ENCODE data around the gene AMOTL1.

AMOTL1 gene

GRCh38 chr11:94769880-94770279 lies 1.7 kb downstream of the AMOTL1 start:
- TF ChIP-seq CTCF (conservative IDR thresholded peaks at IDR 0.05; ENCODE audit: low read depth, low read length): no peak
- H3K4me3 ChIP-seq (ENCODE audit: low read length): peak overlapping the region; percentile 86
- no peak for DNase-seq (ENCODE audit: low read depth)

DNA sequence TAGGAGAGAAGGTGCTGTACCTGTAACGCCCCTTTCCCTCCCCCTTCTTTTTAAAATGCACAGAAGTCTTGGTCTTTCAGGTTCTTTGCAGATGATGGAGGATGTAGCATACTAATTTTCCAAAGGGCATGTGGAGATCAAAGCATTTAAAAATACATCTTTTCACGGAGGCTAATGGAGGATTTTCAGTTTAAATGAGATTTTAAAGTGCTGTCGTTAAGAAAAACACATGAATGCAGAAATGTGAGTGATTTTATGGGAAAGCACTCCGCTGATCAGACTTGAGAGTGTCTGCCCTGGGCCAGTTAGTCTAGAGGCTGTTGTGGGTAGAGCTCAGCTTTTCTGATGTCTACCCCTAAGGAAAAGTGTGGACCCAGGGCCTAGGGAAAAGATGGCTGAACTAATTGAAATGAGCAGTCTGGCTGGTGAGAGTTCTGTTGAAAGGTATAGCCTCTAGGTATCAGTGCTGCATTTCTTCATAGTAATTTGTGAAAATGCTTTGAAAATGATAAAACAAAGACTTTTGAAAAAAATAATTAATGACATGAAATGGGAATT lies 2.5 kb downstream of the AMOTL1 start:
- no peak for TF ChIP-seq CTCF (conservative IDR thresholded peaks at IDR 0.05; ENCODE audit: low read depth, low read length)
- no peak for DNase-seq (ENCODE audit: low read depth)
- peak overlapping the region; percentile 86 for H3K4me3 ChIP-seq (ENCODE audit: low read length)

DNA sequence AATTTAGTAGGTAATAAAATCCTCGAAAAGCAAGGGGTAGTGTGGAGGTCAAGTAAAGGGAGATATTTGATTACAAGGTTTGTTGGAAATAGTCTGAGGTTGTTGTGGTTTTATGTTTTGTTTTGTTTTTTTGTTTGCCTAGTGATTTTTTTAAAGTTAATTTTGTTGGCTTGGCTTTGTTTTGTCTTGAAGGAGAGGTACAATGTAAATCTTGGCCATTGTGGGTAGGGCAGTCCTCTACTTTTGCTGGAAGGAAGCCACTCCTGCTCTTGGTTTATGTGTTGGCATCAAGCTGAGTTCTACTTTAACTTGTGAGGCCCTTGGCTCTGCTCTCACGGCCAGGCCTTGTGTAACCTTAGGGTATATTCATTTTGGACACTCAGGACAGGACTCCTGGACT lies 3.2 kb downstream of the AMOTL1 start:
- TF ChIP-seq CTCF (conservative IDR thresholded peaks at IDR 0.05; ENCODE audit: low read depth, low read length): no peak
- DNase-seq (ENCODE audit: low read depth): no peak
- H3K4me3 ChIP-seq (ENCODE audit: low read length): no peak overlapping the region

DNA sequence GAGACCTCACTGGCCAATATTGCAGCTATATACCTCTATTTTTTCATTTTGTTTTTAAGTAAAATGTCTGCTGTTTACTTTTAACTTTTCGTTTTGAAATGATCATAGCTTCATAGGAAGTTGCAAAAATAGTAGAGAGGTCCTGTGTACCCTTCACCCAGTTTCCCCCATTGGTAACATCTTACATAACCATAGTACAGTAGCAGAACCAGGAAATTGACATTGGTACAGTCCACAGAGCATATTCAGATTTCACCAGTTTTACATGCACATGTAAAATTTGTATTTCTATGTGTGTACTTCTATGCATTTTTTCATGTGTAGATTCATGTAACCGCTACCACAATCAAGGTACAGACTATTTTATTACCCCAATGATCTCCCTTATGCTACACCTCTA lies 3.8 kb downstream of the AMOTL1 start:
- H3K4me3 ChIP-seq (ENCODE audit: low read length): no peak overlapping the region
- no peak for DNase-seq (ENCODE audit: low read depth)
- TF ChIP-seq CTCF (conservative IDR thresholded peaks at IDR 0.05; ENCODE audit: low read depth, low read length): no peak

DNA sequence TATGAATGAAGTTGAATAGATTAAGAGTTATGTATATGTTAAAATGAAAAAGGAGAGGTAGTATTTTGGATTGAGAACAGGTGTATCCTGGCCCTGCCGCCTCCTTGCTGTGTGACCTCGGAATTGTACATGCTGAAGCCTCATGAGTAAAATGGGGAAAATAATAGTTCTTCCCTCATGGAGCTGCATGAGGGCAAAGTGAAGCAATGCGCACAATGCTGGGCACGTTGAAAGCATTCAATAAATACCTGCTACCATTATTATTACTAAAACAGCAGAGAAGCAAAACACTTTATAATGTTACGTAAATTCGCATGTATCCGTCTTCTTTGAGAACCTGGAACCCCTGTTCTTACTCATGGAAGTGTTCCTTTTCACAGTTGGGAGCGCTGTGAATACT lies 5.7 kb downstream of the AMOTL1 start:
- DNase-seq (ENCODE audit: low read depth): no peak
- H3K4me3 ChIP-seq (ENCODE audit: low read length): no peak overlapping the region
- no peak for TF ChIP-seq CTCF (conservative IDR thresholded peaks at IDR 0.05; ENCODE audit: low read depth, low read length)

GRCh38 chr11:94774345-94774744 lies 6.2 kb downstream of the AMOTL1 start:
- peak; percentile 87 for DNase-seq (ENCODE audit: low read depth)
- TF ChIP-seq CTCF (conservative IDR thresholded peaks at IDR 0.05; ENCODE audit: low read depth, low read length): no peak
- no peak overlapping the region for H3K4me3 ChIP-seq (ENCODE audit: low read length)

- no peak for DNase-seq (ENCODE audit: low read depth)
- no peak overlapping the region for H3K4me3 ChIP-seq (ENCODE audit: low read length)
- TF ChIP-seq CTCF (conservative IDR thresholded peaks at IDR 0.05; ENCODE audit: low read depth, low read length): no peak
Measured at GRCh38 chr11:94775567-94776327, 7.6 kb downstream of the AMOTL1 start.
